Spinal cord (tissue), 10 donors: ENCODE results near the gene ZBTB4. TPM values are rescaled to one million over a fixed set of nuclear protein-coding genes. Genes with fewer than 3 reads are reported as not detected.

Experiments used
- DNase-seq, 6 donors: peaks; one replicate each; pipeline versions ENCODE4 v3.0.0 to v3.0.0-alpha.2; 2013 to 2015; ENCODE audit warnings: low spot score in 6 of 6, low read depth in 4 of 6
- H3K27ac ChIP-seq: one replicate; pipeline ENCODE4 v1.5.1; 2013; ENCODE audit warnings: low read depth, low read length, control low read depth
- H3K27me3 ChIP-seq: one replicate; pipeline ENCODE4 v1.6.1; 2013; ENCODE audit warnings: low read length; ENCODE audit not compliant: control insufficient read depth, insufficient read depth
- H3K36me3 ChIP-seq: one replicate; pipeline ENCODE4 v1.6.1; 2013; ENCODE audit warnings: low read length; ENCODE audit not compliant: control insufficient read depth, insufficient read depth
- H3K4me1 ChIP-seq: one replicate; pipeline ENCODE4 v1.6.1; 2013; ENCODE audit warnings: low read length; ENCODE audit not compliant: control insufficient read depth, insufficient read depth
- H3K4me3 ChIP-seq: one replicate; pipeline ENCODE4 v1.5.1; 2013; ENCODE audit warnings: low read depth, low read length, control low read depth
- H3K9me3 ChIP-seq: one replicate; pipeline ENCODE4 v1.6.1; 2013; ENCODE audit warnings: low read length; ENCODE audit not compliant: control insufficient read depth, insufficient read depth
- WGBS: methylation state at CpG from one replicate; pipeline ENCODE4 v1.1.5; 2013; ENCODE audit warnings: missing lambda C conversion rate; ENCODE audit not compliant: insufficient coverage; 5-methylcytosine and 5-hydroxymethylcytosine counted together
- polyA plus RNA-seq, 2 donors: library from polyadenylated mRNA; unstranded; fragments of 120-200 nt; gene quantifications; one replicate each; pipeline ENCODE4 v1.2.1, GENCODE V29; 2013; ENCODE audit not compliant: insufficient read length in 2 of 2
- total RNA-seq, 2 donors: library from RNA; depleted of rRNA in 1 of 2; stranded (reverse); fragments of 120-200 nt in 1 of 2; fragments of >200 nt in 1 of 2; gene quantifications; one replicate each; pipeline versions ENCODE4 v1.2.3 to v1.2.4, GENCODE V29; 2013 to 2014
- donor health status: healthy.

The ZBTB4 gene
- total and polyA plus RNA-seq, 4 donors = 19.8 to 60.6 (median 46.1) TPM

DNA sequence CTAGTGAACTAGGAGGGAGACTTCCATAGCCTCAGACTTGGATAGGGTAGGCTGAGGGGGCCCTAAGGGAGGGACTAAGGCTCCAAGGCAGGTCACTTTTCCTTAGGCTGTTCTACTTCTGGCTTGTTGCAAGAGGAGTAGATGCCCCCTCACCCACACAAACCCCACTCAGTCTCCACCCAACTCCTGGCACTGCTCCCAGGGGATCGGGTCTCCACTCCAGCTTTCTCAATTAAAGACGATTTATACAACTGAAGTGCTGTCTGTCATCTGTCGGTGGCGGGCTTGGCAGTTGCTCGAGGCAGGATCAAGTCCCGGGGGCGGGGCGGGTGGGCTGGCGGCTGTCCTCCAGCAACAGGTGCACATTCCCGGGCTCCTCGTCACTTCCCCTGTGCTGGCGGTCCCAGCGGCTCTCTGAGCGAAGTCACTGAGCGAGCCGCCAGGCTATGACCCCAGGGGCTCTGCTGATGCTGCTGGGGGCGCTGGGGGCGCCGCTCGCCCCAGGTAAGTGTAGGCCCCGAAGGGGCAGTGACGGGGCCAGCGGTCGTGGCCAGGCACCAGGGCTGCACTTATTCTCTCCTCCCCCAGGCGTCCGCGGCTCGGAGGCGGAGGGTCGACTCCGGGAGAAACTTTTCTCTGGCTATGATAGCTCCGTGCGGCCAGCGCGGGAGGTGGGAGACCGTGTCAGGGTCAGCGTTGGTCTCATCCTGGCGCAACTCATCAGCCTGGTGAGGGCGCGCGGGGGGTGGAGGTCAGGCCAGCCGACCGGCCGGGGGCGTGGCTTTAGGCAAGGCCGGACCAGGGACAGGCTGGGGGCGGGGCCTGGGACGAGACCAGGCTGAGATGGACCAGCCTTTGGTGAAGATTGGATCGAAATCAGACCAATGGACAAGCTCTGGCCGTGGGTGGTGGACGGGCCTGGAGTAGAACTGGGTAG, 34.5 kb downstream of the ZBTB4 start, which contains the start of gene CHRNB1:
Gene CHRNB1, plus strand, starts transcription at position 380 of the 937 bp plus-strand sequence. Its CDS starts 67 bp downstream, at position 447.
- H3K27ac ChIP-seq = no peak within 1 kb of the TSS
- peak within 1 kb of the TSS; percentile 32 for H3K4me3 ChIP-seq
- H3K4me1 ChIP-seq = peaks cover 40% of the 10 kb centered on the region

DNA sequence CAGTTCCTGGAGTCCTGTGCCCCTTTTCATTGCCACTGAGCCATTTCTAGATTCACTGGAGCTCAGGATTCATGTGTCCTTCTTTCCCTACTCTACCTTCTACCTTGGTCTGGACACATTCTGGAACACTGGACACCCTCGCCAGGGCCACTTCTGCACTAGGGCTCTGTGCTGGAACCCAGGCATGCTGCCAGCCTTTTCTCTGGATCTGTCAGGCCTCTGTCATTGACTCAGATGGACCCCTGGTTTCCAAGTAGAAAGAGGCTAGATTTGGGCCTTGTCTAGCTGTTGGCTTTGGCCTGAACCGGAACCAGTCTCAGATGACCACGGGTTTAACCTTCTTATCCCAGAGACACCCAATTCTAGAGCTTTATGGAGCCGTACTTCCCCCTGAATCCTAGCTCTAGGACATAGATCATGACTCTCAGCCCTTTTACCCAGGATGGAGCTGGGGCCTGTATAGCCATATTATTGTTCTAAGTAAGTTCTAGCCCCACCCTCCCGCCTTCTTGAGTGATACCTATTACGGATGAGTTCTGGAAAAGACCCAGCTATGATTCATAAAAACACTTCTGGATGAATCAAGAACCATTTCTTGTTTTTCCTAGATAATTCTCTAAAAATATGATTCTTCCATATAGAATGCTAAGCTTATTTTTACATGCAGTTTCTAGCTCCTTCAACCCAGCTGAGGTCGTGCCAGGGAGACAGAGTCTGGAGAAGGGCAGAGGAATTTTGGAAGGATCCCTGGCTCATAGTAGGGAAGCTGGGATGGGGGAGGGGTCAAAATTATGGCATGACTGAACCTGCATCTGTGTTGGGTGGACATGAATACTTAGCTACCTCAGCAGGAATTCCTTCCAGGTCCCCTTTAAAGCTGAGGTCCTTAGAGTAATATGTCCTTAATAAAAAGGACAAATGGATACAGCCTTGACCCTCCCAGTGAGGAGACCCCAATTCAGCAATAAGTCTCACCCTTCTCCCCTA, 35.6 kb downstream of the ZBTB4 start:
- 100% methylated on average over 2 of the region's 7 CpGs for WGBS
- Histone ChIP-seq H3K9me3 (no peaks in the 10 kb centered on the region), H3K36me3 (peaks cover 9% of the 10 kb centered on the region), H3K27ac (no peak overlapping the region), H3K4me1 (peaks cover 46% of the 10 kb centered on the region), H3K27me3 (peaks cover 39% of the 10 kb centered on the region), H3K4me3 (no peak overlapping the region)
- no peak for DNase-seq

More for the DNA sequence above, 34.5 kb downstream of the ZBTB4 start, which contains the start of gene CHRNB1:
- no peaks in the 10 kb centered on the region for H3K9me3 ChIP-seq
- DNase-seq = peak in 1 of 6 donors; percentile 56
- H3K36me3 ChIP-seq = peaks cover 9% of the 10 kb centered on the region
- 4% methylated on average over 51 of the region's 51 CpGs for WGBS
- peaks cover 33% of the 10 kb centered on the region for H3K27me3 ChIP-seq

DNA sequence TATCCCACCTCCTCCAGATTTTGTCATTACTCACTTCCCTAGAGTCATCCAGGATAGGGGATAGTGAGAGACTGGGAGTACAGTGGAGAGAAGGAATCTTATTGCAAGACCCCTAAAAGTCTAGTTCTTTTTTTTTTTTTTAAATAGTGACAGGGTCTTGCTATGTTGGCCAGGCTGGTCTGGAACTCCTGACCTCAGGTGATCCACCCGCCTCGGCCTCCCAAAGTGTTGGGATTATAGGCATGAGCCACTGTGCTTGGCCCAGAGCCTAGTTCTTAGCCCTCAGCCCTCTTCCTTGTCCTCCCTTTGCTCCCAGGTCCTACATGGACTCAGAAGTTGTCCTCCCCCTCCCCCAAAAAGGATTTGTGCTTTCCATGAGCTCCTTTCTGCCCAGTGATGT, 37.3 kb downstream of the ZBTB4 start:
- H3K27ac ChIP-seq = no peak overlapping the region
- whole genome bisulfite sequencing = 85% methylated on average over 2 of the region's 2 CpGs
- no peak overlapping the region for H3K4me3 ChIP-seq
- peaks cover 62% of the 10 kb centered on the region for H3K4me1 ChIP-seq
- DNase-seq = no peak
- no peaks in the 10 kb centered on the region for H3K9me3 ChIP-seq
- H3K36me3 ChIP-seq = peaks cover 9% of the 10 kb centered on the region
- H3K27me3 ChIP-seq = peaks cover 40% of the 10 kb centered on the region

DNA sequence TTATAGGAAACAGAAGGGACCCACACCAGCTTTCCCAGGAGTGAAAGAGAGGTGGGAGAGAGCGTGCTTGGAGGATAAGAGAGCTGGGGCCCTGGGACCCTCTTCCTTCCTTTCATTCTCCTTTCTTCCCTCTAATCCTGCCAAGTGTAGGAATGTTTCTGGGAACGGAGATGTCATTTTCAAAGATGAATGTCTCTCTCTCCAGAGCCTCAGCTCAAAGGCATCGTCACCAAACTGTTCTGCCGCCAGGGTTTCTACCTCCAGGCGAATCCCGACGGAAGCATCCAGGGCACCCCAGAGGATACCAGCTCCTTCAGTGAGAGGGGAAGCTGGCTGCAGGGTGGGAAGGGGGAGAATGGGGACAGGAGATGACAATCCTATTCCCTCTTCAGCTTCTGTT, 38.2 kb downstream of the ZBTB4 start:
- Histone ChIP-seq H3K27ac (peak overlapping the region; percentile 86), H3K4me1 (peaks cover 63% of the 10 kb centered on the region), H3K36me3 (peaks cover 9% of the 10 kb centered on the region), H3K9me3 (no peaks in the 10 kb centered on the region), H3K27me3 (peaks cover 34% of the 10 kb centered on the region), H3K4me3 (peak overlapping the region; percentile 77)
- no CpG with 5 or more reads among the region's 7 CpGs for WGBS
- peak in 1 of 6 donors; percentile 71 for DNase-seq

DNA sequence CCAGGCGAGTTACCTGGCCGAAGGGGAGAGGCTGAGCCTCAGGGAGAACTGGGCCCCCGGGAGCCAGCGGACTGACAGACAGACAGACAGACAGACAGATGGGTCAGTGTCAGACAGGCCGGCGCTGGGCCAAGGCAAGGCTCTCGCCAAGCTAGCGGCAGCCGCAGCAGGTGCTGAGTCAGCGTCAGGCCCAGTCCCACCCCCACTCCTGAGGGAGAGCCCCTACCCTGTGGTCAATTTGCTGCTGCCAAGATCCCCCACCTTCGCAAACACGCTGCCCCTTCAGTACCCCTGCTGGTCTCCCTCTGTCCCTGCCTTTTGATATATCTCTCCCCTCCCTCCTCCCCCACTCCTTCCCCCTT, 38.6 kb downstream of the ZBTB4 start:
- 0% methylated on average over 10 of the region's 12 CpGs for WGBS

DNA sequence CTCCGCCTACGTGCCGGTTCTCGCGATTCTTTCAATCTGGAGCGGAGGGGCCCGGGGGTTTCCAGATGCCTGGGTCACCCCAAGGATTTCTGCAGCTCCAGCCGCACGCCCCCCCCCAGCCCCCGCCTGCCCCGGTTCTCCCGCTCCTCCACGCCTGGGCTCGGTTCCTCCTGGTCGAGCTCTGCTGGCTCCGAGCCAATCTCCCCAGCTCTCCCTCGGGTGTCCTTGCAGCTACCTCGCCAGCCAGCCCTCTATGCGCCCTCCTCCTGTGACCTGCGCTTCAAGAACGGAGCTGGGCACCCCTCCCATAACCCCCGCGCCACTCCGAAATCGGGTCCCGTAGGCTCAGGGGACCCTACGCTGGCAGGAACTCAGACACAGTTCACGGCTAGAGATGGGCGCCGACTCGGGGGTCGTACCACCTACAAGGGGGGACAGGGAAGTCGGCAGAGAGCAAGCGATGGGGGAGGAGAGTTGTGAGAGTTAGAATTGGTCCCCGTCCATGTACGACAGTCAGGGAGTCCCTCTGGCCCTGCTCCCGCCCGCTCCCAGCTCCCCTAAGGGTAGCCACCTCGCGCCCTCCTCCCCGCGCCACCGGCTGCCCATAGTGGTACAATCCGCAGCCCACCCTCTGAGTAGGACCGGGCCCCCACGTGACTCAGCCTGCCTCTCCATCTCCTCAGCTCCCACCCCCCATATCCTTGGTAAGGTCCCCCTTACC, 39.2 kb downstream of the ZBTB4 start:
- WGBS = under 1% methylated on average over 45 of the region's 46 CpGs
- peak in 4 of 6 donors; percentile 78 to 95 (median 89) for DNase-seq
- Histone ChIP-seq H3K36me3 (peaks cover 9% of the 10 kb centered on the region), H3K4me1 (peaks cover 67% of the 10 kb centered on the region), H3K4me3 (peak overlapping the region; percentile 77), H3K27ac (peak overlapping the region; percentile 86), H3K27me3 (peaks cover 34% of the 10 kb centered on the region), H3K9me3 (no peaks in the 10 kb centered on the region)

More for the DNA sequence above, 38.6 kb downstream of the ZBTB4 start:
- no peaks in the 10 kb centered on the region for H3K9me3 ChIP-seq
- H3K4me3 ChIP-seq = peak overlapping the region; percentile 77
- H3K36me3 ChIP-seq = peaks cover 9% of the 10 kb centered on the region
- H3K4me1 ChIP-seq = peaks cover 67% of the 10 kb centered on the region
- peak in 1 of 6 donors; percentile 82 for DNase-seq
- H3K27ac ChIP-seq = peak overlapping the region; percentile 86
- peaks cover 34% of the 10 kb centered on the region for H3K27me3 ChIP-seq

DNA sequence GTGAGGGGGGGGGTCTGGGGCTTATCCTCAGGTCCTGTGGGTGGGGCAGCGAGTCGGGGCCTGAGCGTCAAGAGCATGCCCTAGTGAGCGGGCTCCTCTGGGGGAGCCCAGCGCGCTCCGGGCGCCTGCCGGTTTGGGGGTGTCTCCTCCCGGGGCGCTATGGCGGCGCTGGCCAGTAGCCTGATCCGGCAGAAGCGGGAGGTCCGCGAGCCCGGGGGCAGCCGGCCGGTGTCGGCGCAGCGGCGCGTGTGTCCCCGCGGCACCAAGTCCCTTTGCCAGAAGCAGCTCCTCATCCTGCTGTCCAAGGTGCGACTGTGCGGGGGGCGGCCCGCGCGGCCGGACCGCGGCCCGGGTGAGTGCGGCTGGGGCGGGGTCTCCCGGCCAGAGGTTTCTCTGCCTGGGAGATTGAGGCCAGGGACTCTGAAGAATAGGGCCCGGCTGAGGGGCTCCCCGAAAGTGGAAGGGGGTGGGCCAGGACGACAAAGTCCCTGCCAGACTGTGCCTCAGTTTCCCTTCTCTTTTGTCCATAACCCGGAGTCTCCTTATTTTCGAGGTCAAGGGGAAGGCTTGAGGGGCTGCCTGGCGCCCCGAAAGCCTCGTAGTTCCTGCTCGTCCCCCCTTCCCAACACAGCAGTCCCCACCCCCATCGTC, 39.8 kb downstream of the ZBTB4 start, which contains the start of gene FGF11:
Gene FGF11, plus strand, starts transcription at position 51 of the 651 bp plus-strand sequence. Its CDS starts 109 bp downstream, at position 160.
- H3K9me3 ChIP-seq = no peaks in the 10 kb centered on the region
- H3K4me3 ChIP-seq = peak within 1 kb of the TSS; percentile 77
- DNase-seq = no peak
- peaks cover 34% of the 10 kb centered on the region for H3K27me3 ChIP-seq
- peaks cover 65% of the 10 kb centered on the region for H3K4me1 ChIP-seq
- peaks cover 9% of the 10 kb centered on the region for H3K36me3 ChIP-seq
- peak within 1 kb of the TSS; percentile 86 for H3K27ac ChIP-seq
- under 1% methylated on average over 47 of the region's 50 CpGs for WGBS

DNA sequence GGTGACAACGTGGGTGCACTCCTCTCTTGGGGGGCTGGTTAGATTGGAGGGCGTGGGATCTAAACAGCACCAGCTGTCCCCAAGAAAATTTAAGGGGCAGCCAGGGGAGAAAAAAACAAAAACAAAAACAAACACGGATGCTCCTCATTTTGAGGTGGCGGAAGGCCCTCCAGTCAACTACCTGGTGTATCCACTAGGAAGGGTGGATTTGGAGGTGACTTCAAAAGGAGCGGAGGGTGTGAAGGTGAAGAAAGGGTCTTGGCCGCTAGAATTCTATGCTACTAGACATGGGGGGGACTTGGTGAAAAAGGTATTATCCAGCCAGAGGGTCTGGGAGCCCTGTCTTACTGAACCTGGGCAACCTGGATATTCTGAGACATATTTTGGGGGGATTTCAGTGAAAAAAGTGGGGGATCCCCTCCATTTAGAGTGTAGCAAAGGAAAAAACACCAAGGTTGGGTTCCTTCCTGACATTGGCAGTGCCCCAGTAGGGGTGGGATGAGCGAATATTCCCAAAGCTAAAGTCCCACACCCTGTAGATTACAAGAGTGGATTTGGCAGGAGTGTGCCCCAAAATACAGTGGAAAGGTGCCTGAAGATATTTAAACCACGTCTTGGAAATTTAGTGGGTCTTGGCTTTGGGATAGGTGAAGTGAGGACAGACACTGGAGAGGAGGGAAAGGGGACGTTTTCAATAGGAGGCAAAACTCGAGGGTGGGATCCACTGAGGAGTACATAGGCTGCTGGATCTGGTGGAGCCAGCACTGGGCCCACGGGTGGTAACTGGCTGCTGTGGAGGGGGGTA, 40.6 kb downstream of the ZBTB4 start:
- H3K27me3 ChIP-seq = peaks cover 36% of the 10 kb centered on the region
- 24% methylated on average over 8 of the region's 11 CpGs for WGBS
- H3K27ac ChIP-seq = peak overlapping the region; percentile 84
- no peak for DNase-seq
- H3K9me3 ChIP-seq = no peaks in the 10 kb centered on the region
- H3K36me3 ChIP-seq = peaks cover 9% of the 10 kb centered on the region
- peak overlapping the region; percentile 55 for H3K4me3 ChIP-seq
- peaks cover 65% of the 10 kb centered on the region for H3K4me1 ChIP-seq
